Ectodermal cell (in vitro differentiated cells): ENCODE measurements around the gene S100A16.
A peak's percentile ranks its signal among the peaks of the same experiment; 100 is the strongest.

ENCODE experiments used
- H3K27ac ChIP-seq: 2 replicates; pipeline ENCODE4 v1.7.0; 2013; ENCODE audit warnings: mild to moderate bottlenecking, low read depth, low read length; ENCODE audit not compliant: insufficient read depth, poor library complexity, severe bottlenecking
- H3K27me3 ChIP-seq: 2 replicates; pipeline ENCODE4 v1.7.0; 2013; ENCODE audit warnings: mild to moderate bottlenecking, low read length; ENCODE audit not compliant: insufficient read depth, control insufficient read depth, poor library complexity, severe bottlenecking
- H3K36me3 ChIP-seq: one replicate; pipeline ENCODE4 v1.7.0; 2013; ENCODE audit warnings: low read length; ENCODE audit not compliant: control insufficient read depth, insufficient read depth
- H3K4me1 ChIP-seq: one replicate; pipeline ENCODE4 v1.7.0; 2013; ENCODE audit warnings: low read length; ENCODE audit not compliant: control insufficient read depth, insufficient read depth
- H3K4me3 ChIP-seq: 2 replicates; pipeline ENCODE4 v1.7.0; 2013; ENCODE audit warnings: low read depth, low read length, control low read depth; ENCODE audit not compliant: insufficient read depth
- H3K9me3 ChIP-seq: 2 replicates; pipeline ENCODE4 v1.7.0; 2013; ENCODE audit warnings: mild to moderate bottlenecking, low read length, moderate library complexity; ENCODE audit not compliant: control insufficient read depth
- WGBS, 2 experiments: methylation state at CpG; one replicate each; pipeline ENCODE4 v1.1.7; 2013; ENCODE audit warnings: missing lambda C conversion rate in 2 of 2; 5-methylcytosine and 5-hydroxymethylcytosine counted together

S100A16 gene

DNA sequence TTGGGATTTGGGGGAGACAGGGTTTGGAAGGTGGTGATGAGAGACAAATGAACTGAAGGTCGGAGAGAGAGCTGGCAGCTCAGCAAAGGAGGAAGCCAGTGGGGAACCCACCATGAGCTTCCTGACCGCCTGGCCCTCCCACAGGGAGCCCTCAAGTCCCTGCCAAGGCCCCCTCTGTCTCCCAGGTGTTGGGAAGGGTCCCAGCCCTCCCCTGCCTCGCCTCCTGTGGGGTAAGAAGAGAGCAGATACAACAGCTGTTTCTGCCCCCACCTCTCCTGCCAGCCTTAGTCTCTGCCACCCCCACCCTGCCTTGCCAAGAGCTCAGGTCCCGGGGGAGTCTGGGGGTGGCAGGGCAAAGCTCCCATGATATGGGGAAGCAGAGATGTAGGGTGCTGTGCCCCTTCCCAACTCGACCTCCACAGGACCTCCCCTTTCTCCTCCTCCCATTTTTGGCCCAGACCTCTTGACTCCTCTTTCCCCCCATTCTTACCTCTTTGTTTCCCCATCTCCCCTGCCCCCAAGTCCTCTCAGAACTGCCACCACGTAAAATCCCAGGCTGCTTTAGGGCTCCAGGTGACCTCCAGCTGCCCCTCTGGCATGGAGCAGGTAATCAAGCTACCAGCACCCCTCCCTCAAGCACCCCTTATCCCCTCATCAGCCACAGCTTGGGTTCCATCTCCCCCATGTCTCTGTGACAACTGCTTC lies 15.9 kb upstream of the S100A16 start:
- H3K4me1 ChIP-seq: peaks cover 12% of the 10 kb centered on the region
- no peaks in the 10 kb centered on the region for H3K27me3 ChIP-seq
- no peaks in the 10 kb centered on the region for H3K9me3 ChIP-seq
- H3K4me3 ChIP-seq: no peak overlapping the region
- WGBS, 2 experiments: 87 to 89% methylated on average over 6 of the region's 6 CpGs
- H3K36me3 ChIP-seq: no peaks in the 10 kb centered on the region
- no peak overlapping the region for H3K27ac ChIP-seq

GRCh38 chr1:153627715-153628626 lies 15.0 kb upstream of the S100A16 start, which contains the start of gene S100A1:
Gene S100A1, plus strand, starts transcription at chr1:153628434. Its CDS starts 2,088 bp downstream, at chr1:153630522.
- Histone ChIP-seq H3K9me3 (no peaks in the 10 kb centered on the region), H3K27me3 (no peaks in the 10 kb centered on the region), H3K4me3 (peak within 1 kb of the TSS; percentile 56), H3K4me1 (peaks cover 12% of the 10 kb centered on the region), H3K36me3 (no peaks in the 10 kb centered on the region), H3K27ac (peak within 1 kb of the TSS; percentile 78)
- 71 to 73% methylated on average over 10 of the region's 10 CpGs for WGBS, 2 experiments

DNA sequence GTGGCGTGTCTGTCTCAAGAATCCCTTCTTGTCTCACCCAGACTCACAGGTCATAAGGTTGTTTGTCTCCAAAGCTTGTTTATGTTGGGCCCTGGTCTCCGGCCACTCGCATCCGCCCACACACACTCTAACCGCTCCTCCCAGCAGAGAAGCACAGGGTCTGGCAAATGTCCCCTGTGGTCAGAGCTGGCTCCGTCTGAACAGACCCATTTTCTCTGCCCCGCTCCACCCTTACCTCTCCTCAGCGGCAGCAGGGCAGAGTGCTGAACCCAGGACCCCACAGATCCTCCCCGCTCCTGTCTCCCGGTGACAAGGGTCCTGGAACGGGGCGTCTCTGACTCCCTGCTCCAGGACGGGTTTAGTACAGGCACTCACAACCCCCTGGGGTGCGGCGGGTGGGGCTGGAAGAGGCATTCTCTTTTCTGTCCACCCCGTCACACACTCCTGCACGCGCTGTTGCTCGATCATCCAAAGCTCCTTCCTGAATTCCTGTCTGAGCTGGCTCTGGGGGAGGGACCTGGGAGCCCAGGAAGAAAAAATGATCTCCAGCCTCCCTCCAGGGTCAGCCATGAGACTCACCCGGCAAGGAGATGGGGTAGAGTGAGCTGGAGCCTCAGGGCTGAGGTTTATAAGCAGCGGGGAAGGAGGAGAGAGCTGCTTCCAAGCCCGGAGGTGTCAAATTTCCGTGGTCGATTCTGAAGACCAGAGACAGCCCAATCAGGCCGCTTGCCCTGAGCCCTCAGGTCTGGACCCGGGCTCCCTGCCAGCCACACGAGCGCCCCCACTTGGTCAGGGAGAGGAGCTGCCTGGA lies 14.2 kb upstream of the S100A16 start, which contains the start of gene S100A13:
Gene S100A13 (minus strand): TSS at position 602 of the 811 bp plus-strand sequence. CDS start 1,033 bp downstream, outside the sequence.
- H3K36me3 ChIP-seq: peaks cover 5% of the 10 kb centered on the region
- no peaks in the 10 kb centered on the region for H3K27me3 ChIP-seq
- peak within 1 kb of the TSS; percentile 78 for H3K27ac ChIP-seq
- peaks cover 12% of the 10 kb centered on the region for H3K4me1 ChIP-seq
- no peaks in the 10 kb centered on the region for H3K9me3 ChIP-seq
- WGBS, 2 experiments: 5 to 6% methylated on average over 28 of the region's 28 CpGs
- H3K4me3 ChIP-seq: peak within 1 kb of the TSS; percentile 56

DNA sequence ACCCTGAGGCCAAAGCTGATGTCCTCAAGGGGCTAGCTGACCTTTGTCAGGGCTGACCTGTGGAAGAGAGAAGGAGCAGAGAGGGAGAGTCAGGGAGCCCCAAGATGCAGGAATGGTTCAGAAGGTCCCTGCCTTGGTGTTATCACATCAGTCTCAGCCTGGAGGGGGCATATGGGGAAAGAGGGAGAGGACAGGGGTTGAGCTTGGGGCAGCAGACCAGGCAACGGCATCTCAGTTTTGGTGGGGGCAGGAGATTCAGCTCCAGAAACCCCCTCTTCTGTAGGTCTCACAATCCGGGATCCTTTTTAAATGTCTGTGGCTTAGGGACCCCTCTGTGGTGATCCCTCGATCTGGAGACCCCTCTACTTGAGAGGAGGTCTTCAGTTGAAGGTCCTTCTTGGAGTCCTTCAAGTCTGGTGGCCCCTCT lies 13.6 kb upstream of the S100A16 start:
- no peak overlapping the region for H3K27ac ChIP-seq
- WGBS, 2 experiments: 81 to 83% methylated on average over 3 of the region's 3 CpGs

DNA sequence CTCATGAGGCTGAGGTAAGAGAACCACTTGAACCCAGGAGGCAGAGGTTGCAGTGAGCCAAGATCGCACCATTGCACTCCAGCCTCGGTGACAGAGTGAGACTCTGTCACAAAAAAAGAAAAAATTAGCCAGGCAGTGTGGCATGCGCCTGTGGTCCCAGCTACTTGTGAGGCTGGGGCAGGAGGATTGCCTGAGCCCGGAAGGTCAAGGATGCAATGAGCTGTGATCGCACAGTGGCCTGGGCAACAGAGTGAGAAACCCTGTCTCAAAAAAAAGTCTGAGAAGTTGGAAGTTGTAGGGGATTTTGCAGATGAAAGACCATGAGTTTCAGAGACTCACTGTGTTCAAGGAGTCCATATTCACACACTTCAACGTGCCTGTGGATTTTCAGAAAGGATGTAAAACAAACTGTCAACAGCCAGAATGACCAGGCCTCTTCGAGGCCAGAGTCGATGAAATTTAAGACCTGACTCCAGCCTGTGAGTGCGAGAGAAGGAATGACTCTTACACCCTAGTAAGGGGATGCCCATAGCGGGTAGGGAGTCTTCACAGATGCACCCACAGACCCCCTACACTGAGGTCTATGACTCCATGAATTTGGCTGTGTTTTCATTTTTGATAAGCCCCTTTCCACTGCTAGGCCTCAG lies 12.2 kb upstream of the S100A16 start:
- no peaks in the 10 kb centered on the region for H3K27me3 ChIP-seq
- no peaks in the 10 kb centered on the region for H3K9me3 ChIP-seq
- H3K4me3 ChIP-seq: no peak overlapping the region
- no peak overlapping the region for H3K27ac ChIP-seq
- WGBS, 2 experiments: 94 to 96% methylated on average over 10 of the region's 10 CpGs
- H3K36me3 ChIP-seq: peaks cover 5% of the 10 kb centered on the region
- H3K4me1 ChIP-seq: peaks cover 12% of the 10 kb centered on the region

More for the DNA sequence above, 13.6 kb upstream of the S100A16 start:
- Histone ChIP-seq H3K36me3 (peaks cover 5% of the 10 kb centered on the region), H3K27me3 (no peaks in the 10 kb centered on the region), H3K4me3 (peak overlapping the region; percentile 56), H3K9me3 (no peaks in the 10 kb centered on the region), H3K4me1 (peaks cover 12% of the 10 kb centered on the region)

- no peak overlapping the region for H3K4me3 ChIP-seq
- 54% methylated on average over 7 of the region's 7 CpGs for WGBS, 2 experiments
Measured at GRCh38 chr1:153623101-153623500, 10.2 kb upstream of the S100A16 start.

GRCh38 chr1:153619171-153619570 lies 6.2 kb upstream of the S100A16 start:
- WGBS, 2 experiments: 92 to 95% methylated on average over 6 of the region's 6 CpGs
- H3K27me3 ChIP-seq: no peaks in the 10 kb centered on the region
- H3K4me1 ChIP-seq: no peaks in the 10 kb centered on the region
- peaks cover 16% of the 10 kb centered on the region for H3K36me3 ChIP-seq
- no peaks in the 10 kb centered on the region for H3K9me3 ChIP-seq
- no peak overlapping the region for H3K27ac ChIP-seq
- no peak overlapping the region for H3K4me3 ChIP-seq

More at GRCh38 chr1:153623101-153623500, 10.2 kb upstream of the S100A16 start:
- Histone ChIP-seq H3K9me3 (no peaks in the 10 kb centered on the region), H3K4me1 (peaks cover 6% of the 10 kb centered on the region), H3K36me3 (peaks cover 16% of the 10 kb centered on the region), H3K27ac (no peak overlapping the region), H3K27me3 (no peaks in the 10 kb centered on the region)

DNA sequence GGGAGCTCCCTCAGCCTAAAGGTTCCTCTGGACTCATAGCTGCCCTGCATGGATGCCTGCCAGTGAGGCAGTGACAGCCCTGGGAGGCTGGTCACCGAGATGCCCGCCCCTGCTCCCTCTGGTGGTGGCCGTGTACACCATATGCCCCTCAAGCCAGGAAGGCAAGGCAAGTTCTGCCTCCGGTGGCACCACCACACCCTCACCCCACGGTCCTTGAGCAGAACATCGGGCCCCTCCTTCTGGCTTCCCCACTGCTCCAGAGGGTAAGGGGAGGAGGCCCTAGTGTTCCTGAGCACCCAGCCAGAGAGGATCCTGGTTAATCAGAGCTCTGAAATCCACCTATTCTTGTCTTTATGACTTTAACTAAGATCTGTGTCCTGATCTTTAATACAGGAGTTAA lies 4.7 kb upstream of the S100A16 start:
- Histone ChIP-seq H3K4me1 (peaks cover 2% of the 10 kb centered on the region), H3K36me3 (peaks cover 14% of the 10 kb centered on the region), H3K27me3 (no peaks in the 10 kb centered on the region), H3K4me3 (no peak overlapping the region), H3K9me3 (no peaks in the 10 kb centered on the region), H3K27ac (no peak overlapping the region)
- 94 to 95% methylated on average over 6 of the region's 6 CpGs for WGBS, 2 experiments

GRCh38 chr1:153616917-153617311 lies 4.0 kb upstream of the S100A16 start:
- Histone ChIP-seq H3K27me3 (no peaks in the 10 kb centered on the region), H3K9me3 (no peaks in the 10 kb centered on the region), H3K27ac (no peak overlapping the region), H3K36me3 (peaks cover 11% of the 10 kb centered on the region), H3K4me3 (no peak overlapping the region), H3K4me1 (peaks cover 10% of the 10 kb centered on the region)
- WGBS, 2 experiments: 87 to 89% methylated on average over 5 of the region's 5 CpGs
